Stomach (tissue), 9 donors: ENCODE results near the gene GAD2. TPM values are rescaled to one million over a fixed set of nuclear protein-coding genes. Genes with fewer than 3 reads are reported as not detected.

Source experiments
- DNase-seq, 2 donors: peaks; one replicate each; pipeline versions ENCODE4 v3.0.0 to v3.0.0-alpha.2; 2013 to 2019
- H3K27ac ChIP-seq, 5 donors: fragments of 200-600 bp in 4 of 5; sonication (generic) in 4 of 5; one replicate each; pipeline ENCODE4 v1.5.1; 2013 to 2019; ENCODE audit warnings: mild to moderate bottlenecking in 1 of 5, moderate library complexity in 1 of 5
- H3K27me3 ChIP-seq, 3 donors: fragments of 200-600 bp; sonication (generic); one replicate each; pipeline ENCODE4 v1.5.1; 2017 to 2019; ENCODE audit warnings: mixed run types in 1 of 3
- H3K36me3 ChIP-seq, 4 donors: fragments of 200-600 bp; sonication (generic); 1 replicate in 3 of 4; 2 replicates in 1 of 4; pipeline ENCODE4 v1.5.1; 2016 to 2019
- H3K4me1 ChIP-seq, 4 donors: fragments of 200-600 bp; sonication (generic); one replicate each; pipeline ENCODE4 v1.5.1; 2016 to 2019
- H3K4me3 ChIP-seq, 4 donors: fragments of 200-600 bp; sonication (generic) in 3 of 4; one replicate each; pipeline ENCODE4 v1.5.1; 2016 to 2019; ENCODE audit warnings: mild to moderate bottlenecking in 1 of 4
- H3K9me3 ChIP-seq, 4 donors: fragments of 200-600 bp; sonication (generic); one replicate each; pipeline ENCODE4 v1.5.1; 2016 to 2019
- EP300 ChIP-seq: sonication (generic); formaldehyde crosslinking; IDR thresholded peaks from one replicate; pipeline ENCODE4 v1.6.1; 2017; ENCODE audit warnings: antibody characterized with exemption
- POLR2A ChIP-seq, 4 donors: fragments of 450-650 bp; IDR thresholded peaks; one replicate each; pipeline ENCODE4 v1.6.1; 2016; ENCODE audit warnings: antibody characterized with exemption in 4 of 4, control low read depth in 2 of 4, mild to moderate bottlenecking in 1 of 4, moderate library complexity in 1 of 4
- POLR2AphosphoS5 ChIP-seq, 3 donors: sonication (generic); formaldehyde crosslinking; IDR thresholded peaks; one replicate each; pipeline ENCODE4 v1.6.1; 2016; ENCODE audit warnings: antibody characterized with exemption in 3 of 3
- WGBS, 5 donors: extraction: QIAGEN DNeasy Blood & Tissue Kit in 3 of 5; methylation state at CpG; one replicate each; pipeline versions ENCODE4 v1.1.5 to v1.1.7; 2013 to 2018; 5-methylcytosine and 5-hydroxymethylcytosine counted together
- intact Hi-C: fragments of 100-400 bp; cut with DNase I; formaldehyde crosslinking; loops from one replicate; pipeline ENCODE4 v1.15.1; 2023; ENCODE audit warnings: low total_unique reads
- polyA plus RNA-seq, 3 donors: library from polyadenylated mRNA; stranded (reverse); fragments of 200-250 nt; gene quantifications; one replicate each; pipeline ENCODE4 v1.2.3, GENCODE V29; 2013
- total RNA-seq, 5 donors: library from RNA; depleted of rRNA; stranded (reverse); fragments of >200 nt; gene quantifications; one replicate each; pipeline versions ENCODE4 v1.1.0 to v1.2.3, GENCODE V29; 2014 to 2016
- TF ChIP-seq, protein P1 (sequence below), 7 experiments: fragments of 450-650 bp in 4 of 7; fragments of 200-600 bp in 3 of 7; sonication (generic) in 3 of 7; IDR thresholded peaks; one replicate each; pipeline ENCODE4 v1.5.1; 2016 to 2019; ENCODE audit warnings: antibody characterized with exemption in 7 of 7, control low read depth in 2 of 7, mild to moderate bottlenecking in 1 of 7
- donor health status: healthy with polysubstance abuse.
- donor health status: Bipolar disorder and iron deficiency.
- donor health status: healthy.

GAD2 gene
- total and polyA plus RNA-seq, 8 donors, result 0.15 to 1.1 (median 0.55) TPM; not detected in 4

DNA sequence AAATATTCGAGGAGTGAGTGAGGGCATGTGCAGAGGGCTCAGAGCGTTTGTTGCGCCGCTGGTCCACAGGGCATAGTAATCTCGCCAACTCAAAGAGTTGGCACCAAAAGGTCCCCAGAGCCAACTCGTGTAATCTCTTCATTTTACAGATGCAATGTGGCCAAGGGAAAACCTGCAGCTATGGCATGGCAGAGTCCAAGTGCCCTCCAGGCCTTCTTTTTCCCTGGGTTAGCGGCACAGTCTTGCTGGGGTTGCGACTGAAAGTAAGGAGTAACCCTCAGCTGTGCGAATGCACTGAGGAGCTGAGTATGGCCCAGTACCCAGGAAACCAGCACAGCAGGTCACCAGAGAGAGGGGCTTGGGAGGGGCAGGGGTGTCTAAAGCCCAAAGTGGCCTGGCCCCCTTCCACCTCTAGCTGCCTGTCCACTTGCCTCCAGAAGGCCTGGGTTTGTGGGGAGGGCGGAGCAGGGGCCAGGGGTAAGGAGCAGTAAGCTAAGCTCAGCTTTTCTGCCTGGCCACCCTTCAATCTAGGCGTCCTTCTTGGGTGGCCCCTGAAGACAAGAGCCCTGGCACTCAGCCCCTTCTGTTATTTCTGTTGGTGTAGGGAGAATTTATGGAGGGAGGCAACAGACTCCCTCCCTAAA is 3.3 kb upstream of the GAD2 start:
- Histone ChIP-seq H3K36me3 (no peaks in the 10 kb centered on the region), H3K27ac (no peak overlapping the region), H3K4me3 (no peak overlapping the region), H3K27me3 (peaks cover 16 to 95% (median 63%) of the 10 kb centered on the region in 3 donors), H3K9me3 (peaks cover 0 to 2% (median 0%) of the 10 kb centered on the region in 4 donors), H3K4me1 (peaks cover 20 to 38% (median 28%) of the 10 kb centered on the region in 4 donors)
- DNase-seq, result no peak
- intact Hi-C loops, result no loop called here
- 19 to 39% (median 25%) methylated on average over 11 of the region's 11 CpGs for WGBS, 5 donors
- TF ChIP-seq EP300 (no peak), POLR2AphosphoS5 (IDR thresholded peaks at IDR 0.05) (no peak), POLR2A (IDR thresholded peaks at IDR 0.05) (no peak)
- TF ChIP-seq, protein P1, sequence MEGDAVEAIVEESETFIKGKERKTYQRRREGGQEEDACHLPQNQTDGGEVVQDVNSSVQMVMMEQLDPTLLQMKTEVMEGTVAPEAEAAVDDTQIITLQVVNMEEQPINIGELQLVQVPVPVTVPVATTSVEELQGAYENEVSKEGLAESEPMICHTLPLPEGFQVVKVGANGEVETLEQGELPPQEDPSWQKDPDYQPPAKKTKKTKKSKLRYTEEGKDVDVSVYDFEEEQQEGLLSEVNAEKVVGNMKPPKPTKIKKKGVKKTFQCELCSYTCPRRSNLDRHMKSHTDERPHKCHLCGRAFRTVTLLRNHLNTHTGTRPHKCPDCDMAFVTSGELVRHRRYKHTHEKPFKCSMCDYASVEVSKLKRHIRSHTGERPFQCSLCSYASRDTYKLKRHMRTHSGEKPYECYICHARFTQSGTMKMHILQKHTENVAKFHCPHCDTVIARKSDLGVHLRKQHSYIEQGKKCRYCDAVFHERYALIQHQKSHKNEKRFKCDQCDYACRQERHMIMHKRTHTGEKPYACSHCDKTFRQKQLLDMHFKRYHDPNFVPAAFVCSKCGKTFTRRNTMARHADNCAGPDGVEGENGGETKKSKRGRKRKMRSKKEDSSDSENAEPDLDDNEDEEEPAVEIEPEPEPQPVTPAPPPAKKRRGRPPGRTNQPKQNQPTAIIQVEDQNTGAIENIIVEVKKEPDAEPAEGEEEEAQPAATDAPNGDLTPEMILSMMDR (IDR thresholded peaks at IDR 0.05), result no peak

DNA sequence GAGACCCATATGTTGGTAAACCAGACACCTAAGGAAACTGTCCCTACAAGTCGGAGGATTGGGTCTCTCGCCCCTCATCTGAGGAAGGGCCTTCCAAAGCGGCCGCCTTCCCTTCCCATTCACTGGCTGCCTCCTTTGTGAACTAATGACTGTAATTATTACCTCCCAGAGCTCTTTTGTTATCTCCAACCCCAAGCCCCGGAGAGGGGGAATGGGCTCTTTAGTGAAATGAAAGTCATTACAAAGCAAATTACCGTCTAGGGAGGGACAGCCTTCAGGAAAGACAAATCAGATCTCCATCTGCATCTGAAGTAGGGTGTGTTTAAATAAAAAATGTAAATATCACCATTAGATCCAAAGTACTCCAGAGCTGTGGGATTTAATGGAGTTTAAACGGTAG is 2.6 kb upstream of the GAD2 start:
- no peak overlapping the region for H3K27ac ChIP-seq
- peaks cover 16 to 98% (median 63%) of the 10 kb centered on the region in 3 donors for H3K27me3 ChIP-seq
- WGBS, 5 donors, result 5 to 25% (median 12%) methylated on average over 7 of the region's 7 CpGs
- no peaks in the 10 kb centered on the region for H3K36me3 ChIP-seq
- peaks cover 20 to 38% (median 28%) of the 10 kb centered on the region in 4 donors for H3K4me1 ChIP-seq
- no peak for DNase-seq
- no peaks in the 10 kb centered on the region for H3K9me3 ChIP-seq
- TF ChIP-seq, protein P1 (IDR thresholded peaks at IDR 0.05), result no peak
- TF ChIP-seq POLR2AphosphoS5 (IDR thresholded peaks at IDR 0.05) (no peak), EP300 (no peak), POLR2A (IDR thresholded peaks at IDR 0.05) (no peak)
- intact Hi-C loops, result no loop called here
- H3K4me3 ChIP-seq, result no peak overlapping the region

DNA sequence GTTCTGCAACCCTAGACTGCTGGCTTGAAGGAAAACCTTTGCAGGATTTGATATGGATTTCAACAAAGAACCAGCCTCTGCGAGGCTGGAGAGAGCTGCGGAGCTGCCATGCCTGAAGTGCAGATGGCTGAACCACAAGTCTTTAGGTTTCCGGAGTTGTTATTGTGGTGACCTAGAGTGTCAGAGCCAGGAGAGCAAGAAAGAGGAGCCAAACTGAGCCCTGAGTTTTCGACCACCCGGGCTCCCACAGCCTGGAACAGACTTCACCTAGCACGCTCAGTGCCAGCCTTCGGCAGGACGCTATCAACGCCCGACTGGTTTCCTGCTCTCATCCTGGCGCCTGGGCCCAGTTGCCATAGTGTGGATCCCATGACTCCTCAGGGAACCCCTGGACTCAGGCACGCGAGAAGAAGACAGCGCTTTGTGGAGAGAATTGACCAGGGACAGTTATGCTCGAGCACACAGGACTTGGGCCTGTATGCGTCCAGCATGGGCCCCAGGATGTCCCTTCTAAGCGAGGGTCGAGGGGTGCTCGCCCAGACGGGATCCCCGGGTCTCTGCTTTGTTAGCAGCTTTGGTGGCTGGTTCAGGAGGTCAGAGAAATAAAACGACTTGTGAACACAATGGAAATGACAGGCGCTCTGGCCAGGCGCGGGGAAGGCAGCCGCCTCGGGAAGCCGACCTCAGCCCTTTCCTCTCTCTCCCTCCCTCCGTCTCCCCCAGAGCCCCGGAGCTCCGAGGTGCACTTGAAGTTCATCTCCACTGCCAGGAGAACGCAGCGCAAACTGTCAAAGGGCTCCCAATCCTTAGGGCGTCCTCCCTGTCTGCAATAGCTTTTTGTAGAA is 1.8 kb upstream of the GAD2 start:
- peaks cover 16 to 98% (median 69%) of the 10 kb centered on the region in 3 donors for H3K27me3 ChIP-seq

DNA sequence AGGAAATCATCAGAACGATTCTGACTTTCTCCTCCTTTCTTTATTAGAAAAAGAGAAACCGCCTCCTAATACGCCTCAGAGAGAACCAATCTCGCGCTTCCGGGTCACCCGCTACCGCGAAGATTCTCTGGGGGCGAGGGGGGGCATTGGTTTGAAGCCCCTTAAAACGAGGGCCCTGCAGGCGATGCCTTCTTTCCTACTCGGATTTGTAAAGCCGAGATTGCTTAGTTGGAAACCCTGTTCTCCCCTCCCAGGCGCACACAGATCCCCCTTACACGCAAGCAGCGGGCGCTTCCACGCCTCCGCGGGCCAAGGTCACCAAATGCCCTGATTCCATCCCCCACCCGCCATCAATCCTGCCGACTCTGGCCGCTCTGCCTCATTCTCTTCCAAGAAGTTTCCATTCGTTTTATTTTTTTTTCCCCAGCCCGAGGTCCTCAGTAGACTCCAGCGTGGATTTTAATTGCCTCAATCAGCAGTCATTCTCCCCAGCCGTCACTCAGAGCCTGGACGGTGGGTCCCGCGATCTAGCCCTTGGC is 1.1 kb upstream of the GAD2 start:
- no peaks in the 10 kb centered on the region for H3K9me3 ChIP-seq
- peaks cover 20 to 38% (median 28%) of the 10 kb centered on the region in 4 donors for H3K4me1 ChIP-seq
- intact Hi-C loops, result no loop called here
- 1 to 5% (median 3%) methylated on average over 31 of the region's 31 CpGs for WGBS, 5 donors
- H3K27me3 ChIP-seq, result peaks cover 16 to 98% (median 76%) of the 10 kb centered on the region in 3 donors
- H3K27ac ChIP-seq, result no peak overlapping the region
- DNase-seq, result no peak
- H3K4me3 ChIP-seq, result peak overlapping the region in 3 of 4 donors; percentile 7 to 28 (median 16)
- TF ChIP-seq, protein P1 (IDR thresholded peaks at IDR 0.05), result no peak
- TF ChIP-seq POLR2A (IDR thresholded peaks at IDR 0.05), result no peak
- TF ChIP-seq POLR2AphosphoS5 (IDR thresholded peaks at IDR 0.05), result no peak
- no peak for TF ChIP-seq EP300
- no peaks in the 10 kb centered on the region for H3K36me3 ChIP-seq

More for the DNA sequence above, 1.8 kb upstream of the GAD2 start:
- no peak for TF ChIP-seq EP300
- no peak for TF ChIP-seq POLR2AphosphoS5 (IDR thresholded peaks at IDR 0.05)
- TF ChIP-seq POLR2A (IDR thresholded peaks at IDR 0.05), result no peak
- TF ChIP-seq, protein P1 (IDR thresholded peaks at IDR 0.05), result no peak
- 4 to 9% (median 8%) methylated on average over 22 to 34 of the region's 34 CpGs for WGBS, 5 donors
- H3K4me1 ChIP-seq, result peaks cover 20 to 38% (median 28%) of the 10 kb centered on the region in 4 donors
- H3K4me3 ChIP-seq, result peak overlapping the region in 2 of 4 donors; percentile 7 to 16
- intact Hi-C loops, result no loop called here
- H3K9me3 ChIP-seq, result no peaks in the 10 kb centered on the region
- DNase-seq, result no peak
- no peak overlapping the region for H3K27ac ChIP-seq
- H3K36me3 ChIP-seq, result no peaks in the 10 kb centered on the region
